ENCODE results near the gene LAMB3. TPM values are rescaled to one million over a fixed set of nuclear protein-coding genes. Genes with fewer than 3 reads are reported as not detected.

Gene LAMB3
- total and polyA plus RNA-seq, 4 donors = 14.6 to 121 (median 68.6) TPM

- WGBS, 2 donors = 57 to 79% methylated on average over 6 of the region's 6 CpGs
- no peaks in the 10 kb centered on the region for H3K36me3 ChIP-seq (ENCODE audit: control insufficient read depth in 4 of 4, insufficient read depth in 4 of 4, low read length in 4 of 4)
- no peak overlapping the region for H3K4me3 ChIP-seq
- H3K4me1 ChIP-seq (ENCODE audit: control insufficient read depth in 5 of 5, insufficient read depth in 5 of 5, low read length in 5 of 5) = peaks cover 0 to 5% (median 1%) of the 10 kb centered on the region in 5 donors
- H3K9ac ChIP-seq (ENCODE audit: insufficient read depth in 1 of 2, low read length in 2 of 2) = no peak overlapping the region
- peaks cover 0 to 1% (median 0%) of the 10 kb centered on the region in 4 donors for H3K9me3 ChIP-seq (ENCODE audit: control insufficient read depth in 4 of 4, insufficient read depth in 3 of 4, low read length in 3 of 4)
- DNase-seq = no peak
- TF ChIP-seq CTCF (IDR thresholded peaks at IDR 0.05; ENCODE audit: control extremely low read depth, extremely low read depth) = no peak
- no peaks in the 10 kb centered on the region for H3K27me3 ChIP-seq (ENCODE audit: control insufficient read depth in 3 of 3, insufficient read depth in 3 of 3, low read length in 2 of 3)
- ATAC-seq (ENCODE audit: insufficient read depth, low FRiP score) = no peak
- no peak overlapping the region for H3K27ac ChIP-seq (ENCODE audit: low read depth in 1 of 2, low read length in 1 of 2)
Observed at GRCh38 chr1:209633335-209633997, 18.8 kb downstream of the LAMB3 start.

- Histone ChIP-seq H3K27me3 (ENCODE audit: control insufficient read depth in 3 of 3, insufficient read depth in 3 of 3, low read length in 2 of 3) (no peaks in the 10 kb centered on the region), H3K4me1 (ENCODE audit: control insufficient read depth in 5 of 5, insufficient read depth in 5 of 5, low read length in 5 of 5) (peaks cover 0 to 23% (median 6%) of the 10 kb centered on the region in 5 donors), H3K9ac (ENCODE audit: insufficient read depth in 1 of 2, low read length in 2 of 2) (no peak overlapping the region), H3K27ac (ENCODE audit: low read depth in 1 of 2, low read length in 1 of 2) (no peak overlapping the region), H3K36me3 (ENCODE audit: control insufficient read depth in 4 of 4, insufficient read depth in 4 of 4, low read length in 4 of 4) (no peaks in the 10 kb centered on the region), H3K4me3 (no peak overlapping the region), H3K9me3 (ENCODE audit: control insufficient read depth in 4 of 4, insufficient read depth in 3 of 4, low read length in 3 of 4) (no peaks in the 10 kb centered on the region)
- WGBS, 2 donors = 68 to 75% methylated on average over 17 of the region's 17 CpGs
- TF ChIP-seq CTCF (IDR thresholded peaks at IDR 0.05; ENCODE audit: control extremely low read depth, extremely low read depth) = no peak
- ATAC-seq (ENCODE audit: insufficient read depth, low FRiP score) (no peak), DNase-seq (no peak)
Observed at GRCh38 chr1:209630383-209631225, 21.6 kb downstream of the LAMB3 start.

GRCh38 chr1:209629621-209630382, 22.4 kb downstream of the LAMB3 start:
- no peaks in the 10 kb centered on the region for H3K27me3 ChIP-seq (ENCODE audit: control insufficient read depth in 3 of 3, insufficient read depth in 3 of 3, low read length in 2 of 3)
- peaks cover 0 to 25% (median 6%) of the 10 kb centered on the region in 5 donors for H3K4me1 ChIP-seq (ENCODE audit: control insufficient read depth in 5 of 5, insufficient read depth in 5 of 5, low read length in 5 of 5)
- no peaks in the 10 kb centered on the region for H3K36me3 ChIP-seq (ENCODE audit: control insufficient read depth in 4 of 4, insufficient read depth in 4 of 4, low read length in 4 of 4)
- H3K9me3 ChIP-seq (ENCODE audit: control insufficient read depth in 4 of 4, insufficient read depth in 3 of 4, low read length in 3 of 4) = no peaks in the 10 kb centered on the region
- WGBS, 2 donors = 95% methylated on average over 11 of the region's 11 CpGs
- H3K4me3 ChIP-seq = no peak overlapping the region
- H3K9ac ChIP-seq (ENCODE audit: insufficient read depth in 1 of 2, low read length in 2 of 2) = no peak overlapping the region
- TF ChIP-seq CTCF (IDR thresholded peaks at IDR 0.05; ENCODE audit: control extremely low read depth, extremely low read depth) = no peak
- ATAC-seq (ENCODE audit: insufficient read depth, low FRiP score) (no peak), DNase-seq (no peak)
- no peak overlapping the region for H3K27ac ChIP-seq (ENCODE audit: low read depth in 1 of 2, low read length in 1 of 2)
